Loucy (cell line): ENCODE measurements around the gene MS4A4E.

Experiments
- H2AFZ ChIP-seq: fragments of 200-600 bp; sonication (generic); 2 replicates; pipeline ENCODE4 v1.6.0; 2016; ENCODE audit warnings: antibody characterized with exemption, mild to moderate bottlenecking, low read length, moderate library complexity
- H3F3A ChIP-seq: fragments of 200-600 bp; 2 replicates; pipeline ENCODE4 v1.6.0; 2016; ENCODE audit warnings: antibody characterized with exemption, low read depth, mild to moderate bottlenecking
- H3K27me3 ChIP-seq: fragments of 200-600 bp; sonication (generic); 2 replicates; pipeline ENCODE4 v1.6.1; 2014; ENCODE audit warnings: low read length, mild to moderate bottlenecking; ENCODE audit not compliant: insufficient read depth, poor library complexity, severe bottlenecking
- H3K36me3 ChIP-seq: fragments of 200-600 bp; sonication (generic); 2 replicates; pipeline ENCODE4 v1.6.1; 2016; ENCODE audit warnings: low read length; ENCODE audit not compliant: insufficient read depth
- H3K4me1 ChIP-seq: fragments of 200-600 bp; sonication (generic); 2 replicates; pipeline ENCODE4 v1.5.1; 2014; ENCODE audit warnings: low read length, mild to moderate bottlenecking; ENCODE audit not compliant: insufficient read depth, poor library complexity, severe bottlenecking
- H3K4me2 ChIP-seq: fragments of 200-600 bp; sonication (generic); 2 replicates; pipeline ENCODE4 v1.6.0; 2014; ENCODE audit warnings: antibody characterized with exemption, low read length, low read depth, mild to moderate bottlenecking; ENCODE audit not compliant: poor library complexity, severe bottlenecking
- H3K4me3 ChIP-seq: fragments of 200-600 bp; sonication (generic); 2 replicates; pipeline ENCODE4 v1.5.1; 2014; ENCODE audit warnings: low read length, mild to moderate bottlenecking, mixed read lengths; ENCODE audit not compliant: poor library complexity, severe bottlenecking
- H3K79me2 ChIP-seq: fragments of 200-600 bp; sonication (generic); 2 replicates; pipeline ENCODE4 v1.6.1; 2014; ENCODE audit warnings: low read length; ENCODE audit not compliant: insufficient read depth
- H3K9ac ChIP-seq: fragments of 200-600 bp; sonication (generic); 2 replicates; pipeline ENCODE4 v1.6.0; 2014; ENCODE audit warnings: mild to moderate bottlenecking, low read depth, low read length, moderate library complexity; ENCODE audit not compliant: poor library complexity, severe bottlenecking
- H3K9me2 ChIP-seq: fragments of 200-600 bp; sonication (generic); replicated peaks from 2 replicates; pipeline ENCODE4 v1.6.1; 2016; ENCODE audit warnings: low read depth, low read length, mixed read lengths
- H3K9me3 ChIP-seq: fragments of 200-600 bp; sonication (generic); 2 replicates; pipeline ENCODE4 v1.6.1; 2014; ENCODE audit warnings: mild to moderate bottlenecking, antibody characterized with exemption, low read length, low read depth; ENCODE audit not compliant: insufficient read depth
- H4K20me1 ChIP-seq: fragments of 200-600 bp; sonication (generic); 2 replicates; pipeline ENCODE4 v1.6.0; 2014; ENCODE audit warnings: antibody characterized with exemption, low read length, mild to moderate bottlenecking; ENCODE audit not compliant: insufficient read depth, poor library complexity, severe bottlenecking
- CTCF ChIP-seq: fragments of 200-600 bp; sonication (generic); conservative IDR thresholded peaks from 2 replicates; pipeline ENCODE4 v1.5.1; 2014; ENCODE audit warnings: mild to moderate bottlenecking, antibody characterized with exemption, low read length
- EZH2phosphoT487 ChIP-seq: fragments of 200-600 bp; IDR thresholded peaks from 2 replicates; pipeline ENCODE4 v1.6.1; 2018; ENCODE audit warnings: antibody characterized with exemption, mild to moderate bottlenecking, moderate library complexity, borderline replicate concordance

MS4A4E gene

GRCh38 chr11:60240662-60241061 lies 2.3 kb downstream of the MS4A4E start:
- Histone ChIP-seq H3K9me2 (no peaks in the 10 kb centered on the region), H3K4me3 (no peak overlapping the region), H3K9ac (no peak overlapping the region), H3K79me2 (no peaks in the 10 kb centered on the region), H3K36me3 (no peaks in the 10 kb centered on the region), H3K27me3 (peaks cover 9% of the 10 kb centered on the region), H2AFZ (no peak overlapping the region), H3K4me1 (no peaks in the 10 kb centered on the region), H4K20me1 (no peaks in the 10 kb centered on the region), H3K4me2 (no peak overlapping the region), H3K9me3 (no peaks in the 10 kb centered on the region), H3F3A (no peaks in the 10 kb centered on the region)
- no peak for TF ChIP-seq CTCF
- TF ChIP-seq EZH2phosphoT487 = no peak

- Histone ChIP-seq H3F3A (no peaks in the 10 kb centered on the region), H3K27me3 (no peaks in the 10 kb centered on the region), H3K79me2 (no peaks in the 10 kb centered on the region), H3K4me2 (no peak overlapping the region), H3K9me2 (no peaks in the 10 kb centered on the region), H3K9me3 (no peaks in the 10 kb centered on the region), H3K36me3 (no peaks in the 10 kb centered on the region), H4K20me1 (no peaks in the 10 kb centered on the region), H3K9ac (no peak overlapping the region), H2AFZ (no peak overlapping the region), H3K4me1 (no peaks in the 10 kb centered on the region), H3K4me3 (no peak overlapping the region)
- no peak for TF ChIP-seq CTCF
- TF ChIP-seq EZH2phosphoT487 = no peak
These were observed 7.6 kb downstream of the MS4A4E start for GRCh38 chr11:60235321-60235720.

- no peak overlapping the region for H3K4me3 ChIP-seq
- H3K9me2 ChIP-seq = no peaks in the 10 kb centered on the region
- H3K79me2 ChIP-seq = no peaks in the 10 kb centered on the region
- H3K4me2 ChIP-seq = no peak overlapping the region
- H2AFZ ChIP-seq = no peak overlapping the region
- no peak overlapping the region for H3K9ac ChIP-seq
- H3K4me1 ChIP-seq = no peaks in the 10 kb centered on the region
- no peaks in the 10 kb centered on the region for H3K27me3 ChIP-seq
- H4K20me1 ChIP-seq = no peaks in the 10 kb centered on the region
- no peaks in the 10 kb centered on the region for H3K9me3 ChIP-seq
- TF ChIP-seq EZH2phosphoT487 (no peak), CTCF (no peak)
- no peaks in the 10 kb centered on the region for H3F3A ChIP-seq
- no peaks in the 10 kb centered on the region for H3K36me3 ChIP-seq
These were observed 12.3 kb downstream of the MS4A4E start for GRCh38 chr11:60230681-60231080.
